HTERT RPE-1 (cell line): ENCODE results near the gene AP3B1.

Experiments
- in situ Hi-C: fragments of 300-500 bp; cut with MboI; formaldehyde crosslinking; loops from 4 replicates; pipeline ENCODE4 v1.14.3; 2020; ENCODE audit warnings: low sequenced_read_pairs

Gene AP3B1

GRCh38 chr5:77983482-77984199 lies 310.9 kb downstream of the AP3B1 start:
- in situ Hi-C loops: no loop called here

GRCh38 chr5:77981820-77982219 lies 312.7 kb downstream of the AP3B1 start:
- in situ Hi-C loops: no loop called here

GRCh38 chr5:77974576-77974975 lies 319.9 kb downstream of the AP3B1 start:
- in situ Hi-C loops: no loop called here

- in situ Hi-C loops: no loop called here
Observed at GRCh38 chr5:77973253-77973609, 321.3 kb downstream of the AP3B1 start.

- in situ Hi-C loops: no loop called here
Observed at GRCh38 chr5:77972469-77973252, 321.8 kb downstream of the AP3B1 start.

- in situ Hi-C loops: no loop called here
Observed at GRCh38 chr5:77971776-77972468, 322.6 kb downstream of the AP3B1 start.

- in situ Hi-C loops: no loop called here
Observed at GRCh38 chr5:77970891-77971290, 323.6 kb downstream of the AP3B1 start.

GRCh38 chr5:77963795-77964194 lies 330.7 kb downstream of the AP3B1 start:
- in situ Hi-C loops: no loop called here

GRCh38 chr5:77960863-77961396 lies 333.6 kb downstream of the AP3B1 start:
- in situ Hi-C loops: no loop called here

- in situ Hi-C loops: no loop called here
Observed at GRCh38 chr5:77960305-77960704, 334.2 kb downstream of the AP3B1 start.

GRCh38 chr5:77958642-77959330 lies 335.7 kb downstream of the AP3B1 start:
- in situ Hi-C loops: no loop called here

GRCh38 chr5:77957931-77958521 lies 336.5 kb downstream of the AP3B1 start:
- in situ Hi-C loops: no loop called here

- in situ Hi-C loops: no loop called here
Observed at GRCh38 chr5:77957516-77957915, 337.0 kb downstream of the AP3B1 start.

- in situ Hi-C loops: no loop called here
Observed at GRCh38 chr5:77957081-77957480, 337.4 kb downstream of the AP3B1 start.

- in situ Hi-C loops: no loop called here
Observed at GRCh38 chr5:77955577-77955976, 338.9 kb downstream of the AP3B1 start.

- in situ Hi-C loops: no loop called here
Observed at GRCh38 chr5:77953374-77953773, 341.1 kb downstream of the AP3B1 start.

GRCh38 chr5:77952636-77953212 lies 341.8 kb downstream of the AP3B1 start:
- in situ Hi-C loops: no loop called here
